KOPT-K1 (cell line): ENCODE measurements around the gene ATP10B.
"Not testable (repeated sequence)": the region's sequence is repeated elsewhere in the genome, so short reads cannot be mapped to it uniquely, and the experiment has no call there.

Source experiments
- H3K27ac ChIP-seq: fragments of 200-600 bp; sonication (generic); 2 replicates; pipeline ENCODE4 v1.5.1; 2016; ENCODE audit warnings: antibody characterized with exemption, mild to moderate bottlenecking, low read depth, low read length; ENCODE audit not compliant: poor library complexity, severe bottlenecking
- H3K36me3 ChIP-seq: fragments of 200-600 bp; sonication (generic); 2 replicates; pipeline ENCODE4 v1.5.1; 2017; ENCODE audit warnings: antibody characterized with exemption, mild to moderate bottlenecking, low read length, moderate library complexity; ENCODE audit not compliant: insufficient read depth
- H3K9me3 ChIP-seq: fragments of 200-600 bp; sonication (generic); 2 replicates; pipeline ENCODE4 v1.5.1; 2017; ENCODE audit warnings: antibody characterized with exemption, low read length, mild to moderate bottlenecking; ENCODE audit not compliant: insufficient read depth, poor library complexity, severe bottlenecking

Gene ATP10B

DNA sequence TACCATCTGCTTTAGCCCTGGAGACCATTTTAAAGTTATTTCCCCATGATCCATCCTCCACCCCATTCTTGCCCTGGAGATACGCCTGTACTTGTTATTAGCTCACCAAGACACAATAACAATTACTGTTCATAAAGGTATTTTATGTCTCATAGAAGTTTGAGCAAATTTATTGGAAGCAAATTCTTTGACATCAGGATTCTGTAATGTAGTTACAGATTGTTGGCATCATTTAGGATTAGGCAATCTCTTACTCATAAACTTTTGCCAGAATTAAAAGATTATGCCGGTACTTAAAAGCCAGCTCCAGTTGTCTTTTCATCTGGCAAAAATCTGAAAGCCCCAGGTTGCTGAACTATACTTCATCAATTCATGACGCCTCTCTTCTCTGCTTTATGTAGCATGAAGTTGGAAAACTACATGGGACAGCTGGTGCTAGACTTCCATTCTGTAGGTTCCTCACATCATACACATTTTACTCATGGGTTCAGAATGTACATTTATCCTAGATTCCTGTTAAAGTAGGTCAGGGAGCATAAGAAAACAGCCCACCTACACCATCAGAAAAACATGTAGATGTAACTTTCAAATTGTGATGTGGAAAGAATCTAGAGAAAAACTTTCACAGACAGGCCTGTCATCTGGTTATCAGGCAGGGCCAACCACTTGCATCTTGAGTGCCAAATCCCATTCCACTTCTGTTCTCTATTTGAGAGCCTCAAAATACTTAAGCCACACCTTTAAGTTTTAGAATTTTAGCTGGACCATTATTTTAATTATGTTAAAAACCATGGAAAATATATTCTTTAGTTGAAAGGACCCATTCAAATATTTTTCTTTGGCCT, 14.0 kb downstream of the ATP10B start:
- Histone ChIP-seq H3K27ac (no peak overlapping the region), H3K36me3 (no peaks in the 10 kb centered on the region), H3K9me3 (peaks cover 6% of the 10 kb centered on the region)

DNA sequence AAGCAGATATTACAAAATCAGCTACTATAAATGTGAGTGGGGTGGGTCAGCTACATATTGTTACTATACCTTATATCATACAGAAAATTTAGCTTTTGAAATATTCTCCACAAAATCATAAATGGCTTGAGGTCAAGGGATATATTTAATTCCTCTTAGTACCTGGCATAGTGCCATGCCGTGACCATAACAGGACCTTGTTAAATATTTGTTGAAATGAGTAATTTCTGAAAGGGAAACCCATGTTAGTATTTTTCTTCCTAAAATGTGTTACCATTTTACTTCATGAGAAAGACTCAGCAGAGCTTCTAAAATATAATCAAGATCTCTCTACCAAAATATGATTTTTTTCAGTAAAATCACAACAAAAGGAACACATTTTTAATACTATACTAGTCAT, 14.8 kb downstream of the ATP10B start:
- H3K9me3 ChIP-seq = peaks cover 12% of the 10 kb centered on the region
- no peaks in the 10 kb centered on the region for H3K36me3 ChIP-seq
- no peak overlapping the region for H3K27ac ChIP-seq

DNA sequence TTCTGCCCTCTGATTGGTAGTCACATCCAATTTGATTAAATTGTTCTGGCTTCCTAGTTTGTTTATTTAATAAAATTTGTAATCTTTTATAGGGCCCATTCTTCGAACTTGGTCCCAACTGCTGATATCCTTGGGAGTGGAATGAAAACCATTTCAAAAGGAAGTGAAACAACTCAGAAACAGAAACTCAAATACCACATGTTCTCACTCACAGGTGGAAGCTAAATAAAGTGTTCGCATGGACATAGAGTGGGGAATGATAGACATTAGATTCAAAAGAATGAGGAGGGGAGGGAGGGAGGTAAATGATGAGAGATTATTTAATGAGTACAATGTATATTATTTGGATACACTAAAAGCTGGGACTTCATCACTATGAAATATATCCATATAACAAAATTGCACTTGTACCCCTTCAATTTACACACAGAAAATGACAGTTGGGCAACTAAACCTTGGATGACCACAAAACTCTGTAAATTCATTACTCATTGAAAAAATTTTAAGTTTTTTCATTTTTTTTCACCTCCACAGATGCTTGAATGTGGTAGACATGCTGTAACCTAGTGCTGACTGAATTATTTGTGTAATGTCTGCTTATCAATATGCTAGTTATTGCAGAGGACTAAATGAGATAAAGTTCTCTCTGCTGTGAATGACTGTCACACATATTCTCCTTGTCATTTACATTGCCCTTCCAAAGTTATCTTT, 16.0 kb downstream of the ATP10B start:
- no peaks in the 10 kb centered on the region for H3K36me3 ChIP-seq
- H3K27ac ChIP-seq = no peak overlapping the region
- peaks cover 12% of the 10 kb centered on the region for H3K9me3 ChIP-seq

DNA sequence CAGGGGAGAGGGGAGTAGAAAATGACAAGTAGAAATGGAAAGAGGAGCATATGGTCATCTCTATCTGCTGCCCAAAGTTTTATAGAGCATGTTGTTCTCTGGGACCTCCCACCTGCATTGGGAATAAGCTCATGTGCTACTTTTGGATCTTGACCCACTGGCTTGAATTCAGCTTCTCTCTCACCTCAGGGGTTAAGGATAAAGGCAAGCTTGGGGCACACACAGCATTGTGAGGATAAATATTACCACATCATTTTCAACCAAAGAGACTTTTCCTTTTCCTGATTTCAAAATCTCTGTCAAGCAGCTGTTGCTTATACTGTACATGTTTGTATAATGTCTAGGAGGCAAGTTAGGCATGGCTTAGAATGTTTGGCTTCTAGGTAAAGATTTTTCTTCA, 16.6 kb downstream of the ATP10B start:
- no peaks in the 10 kb centered on the region for H3K36me3 ChIP-seq
- H3K27ac ChIP-seq = no peak overlapping the region
- H3K9me3 ChIP-seq = peaks cover 12% of the 10 kb centered on the region

DNA sequence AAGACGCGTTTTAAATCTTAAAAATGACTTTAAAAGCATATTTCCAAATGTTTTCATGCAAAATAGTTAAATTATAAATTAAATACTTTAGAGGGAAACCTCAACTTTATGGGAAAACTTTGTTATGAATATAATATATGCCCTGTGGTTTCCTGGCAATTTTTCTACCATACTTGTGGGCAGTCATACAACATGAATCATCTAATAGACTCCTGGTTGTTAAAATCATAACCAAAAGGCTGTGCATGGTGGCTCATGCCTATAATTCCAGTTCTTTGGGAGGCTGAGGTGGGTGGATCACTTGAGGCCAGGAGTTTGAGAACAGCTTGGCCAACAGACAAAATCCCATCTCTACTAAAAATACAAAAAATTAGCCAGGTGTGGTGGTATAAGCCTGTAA, 18.2 kb downstream of the ATP10B start:
- Histone ChIP-seq H3K36me3 (no peaks in the 10 kb centered on the region), H3K27ac (no peak overlapping the region), H3K9me3 (peaks cover 16% of the 10 kb centered on the region)

DNA sequence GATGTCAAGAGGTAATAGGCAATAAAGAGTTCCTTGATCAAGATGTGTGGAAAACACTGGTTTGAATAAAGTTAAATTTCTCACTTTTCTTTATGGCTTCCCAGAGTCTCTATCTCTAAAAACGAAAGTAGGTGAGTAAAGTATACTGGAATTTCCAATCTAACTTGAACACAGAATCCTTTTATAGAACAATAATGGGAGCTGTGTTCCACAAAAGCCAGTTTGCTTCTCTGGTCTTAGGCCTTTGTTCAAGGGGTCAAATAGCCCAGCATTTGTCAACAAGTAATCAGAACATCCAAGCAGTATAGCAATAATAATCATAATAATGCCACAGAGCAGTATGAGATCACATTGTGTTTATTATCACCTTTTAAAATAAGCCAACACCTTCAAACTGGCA, 20.2 kb downstream of the ATP10B start:
- Histone ChIP-seq H3K9me3 (peaks cover 16% of the 10 kb centered on the region), H3K27ac (no peak overlapping the region), H3K36me3 (no peaks in the 10 kb centered on the region)

DNA sequence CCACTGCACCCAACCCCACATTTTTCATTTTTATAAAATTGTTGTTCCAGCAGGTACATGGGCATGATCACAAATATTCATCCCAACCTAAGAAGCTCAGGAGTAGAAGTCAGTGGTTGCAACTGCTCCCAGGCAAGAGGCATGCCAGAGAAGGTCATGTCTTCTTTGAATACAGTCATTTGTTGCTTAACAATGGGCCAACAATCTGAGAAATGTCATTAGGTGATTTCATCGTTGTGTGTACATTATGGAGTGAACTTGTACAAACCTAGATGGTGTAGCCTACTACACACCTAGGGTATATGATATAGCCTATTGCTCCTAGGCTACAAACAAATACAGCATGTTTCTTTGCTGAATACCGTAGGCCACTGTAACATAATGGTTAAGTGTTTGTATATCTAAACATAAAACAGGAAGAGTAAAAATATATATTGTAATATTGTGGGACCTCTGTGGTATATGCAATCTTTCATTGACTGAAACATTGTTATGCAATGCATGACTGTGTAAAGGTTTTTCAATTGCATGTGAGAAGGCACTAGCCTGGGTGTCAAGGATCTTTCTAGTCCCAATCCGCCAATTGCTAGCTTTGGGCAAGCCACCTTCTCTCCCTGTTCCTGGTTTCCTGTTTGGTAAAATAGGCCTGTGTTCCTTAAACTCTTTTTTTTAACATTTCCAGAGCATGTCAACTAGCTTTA, 27.6 kb downstream of the ATP10B start:
- H3K27ac ChIP-seq = no peak overlapping the region
- peaks cover 20% of the 10 kb centered on the region for H3K9me3 ChIP-seq
- H3K36me3 ChIP-seq = no peaks in the 10 kb centered on the region

DNA sequence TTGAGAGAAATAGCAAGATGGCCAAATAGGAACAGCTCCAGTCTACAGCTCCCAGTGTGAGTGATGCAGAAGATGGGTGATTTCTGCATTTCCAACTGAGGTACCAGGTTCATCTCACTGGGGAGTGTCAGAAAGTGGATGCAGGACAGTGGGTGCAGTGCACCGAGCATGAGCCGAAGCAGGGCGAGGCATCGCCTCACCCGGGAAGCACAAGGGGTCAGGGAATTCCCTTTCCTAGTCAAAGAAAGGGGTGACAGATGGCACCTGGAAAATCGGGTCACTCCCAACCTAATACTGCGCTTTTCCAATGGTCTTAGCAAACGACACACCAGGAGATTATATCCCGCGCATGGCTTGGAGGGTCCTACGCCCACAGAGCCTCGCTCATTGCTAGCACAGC, 39.0 kb downstream of the ATP10B start:
- H3K36me3 ChIP-seq, H3K27ac ChIP-seq, H3K9me3 ChIP-seq: not testable (repeated sequence)

DNA sequence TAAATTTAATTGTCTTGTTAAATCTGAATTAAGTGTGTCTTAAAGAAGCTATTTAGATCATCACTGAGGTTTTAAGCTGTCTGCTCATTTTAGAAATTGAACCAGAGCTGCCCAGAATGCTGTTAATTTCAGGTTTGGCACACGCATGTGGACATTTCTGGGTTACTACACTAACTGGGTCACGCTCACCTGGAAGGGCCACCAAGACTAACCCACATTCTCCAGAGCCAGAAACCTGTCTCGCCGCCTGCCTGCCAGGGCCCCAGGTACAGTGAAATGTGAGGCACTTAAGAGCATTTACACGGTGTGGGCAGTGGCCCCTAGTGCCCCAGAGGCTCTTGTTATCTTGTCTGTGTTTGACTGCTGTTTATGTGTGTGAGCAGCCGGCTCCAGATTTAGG, 46.6 kb downstream of the ATP10B start:
- H3K27ac ChIP-seq = no peak overlapping the region

DNA sequence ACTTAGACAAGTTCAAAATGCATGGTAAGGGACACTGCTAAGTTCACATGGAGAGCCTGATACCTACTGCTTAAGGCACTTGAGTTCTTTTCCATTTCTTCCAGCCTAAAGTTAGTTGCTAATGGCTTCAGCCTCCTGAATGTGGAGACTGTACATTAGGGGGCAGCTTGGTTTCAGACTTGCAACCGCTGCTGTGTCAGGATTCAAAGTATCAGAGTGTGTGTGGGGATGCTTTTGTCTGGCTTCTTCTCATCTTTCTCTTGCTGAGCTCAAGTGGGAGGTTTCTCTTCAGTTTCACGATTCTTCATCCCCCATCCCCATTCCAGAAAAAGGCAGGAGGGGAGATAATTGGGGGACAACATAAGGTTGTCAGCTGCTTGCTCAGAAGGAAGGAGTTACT, 49.4 kb downstream of the ATP10B start:
- H3K36me3 ChIP-seq = no peaks in the 10 kb centered on the region
- no peak overlapping the region for H3K27ac ChIP-seq
- H3K9me3 ChIP-seq = no peaks in the 10 kb centered on the region

More for the DNA sequence above, 46.6 kb downstream of the ATP10B start:
- no peaks in the 10 kb centered on the region for H3K36me3 ChIP-seq
- no peaks in the 10 kb centered on the region for H3K9me3 ChIP-seq

DNA sequence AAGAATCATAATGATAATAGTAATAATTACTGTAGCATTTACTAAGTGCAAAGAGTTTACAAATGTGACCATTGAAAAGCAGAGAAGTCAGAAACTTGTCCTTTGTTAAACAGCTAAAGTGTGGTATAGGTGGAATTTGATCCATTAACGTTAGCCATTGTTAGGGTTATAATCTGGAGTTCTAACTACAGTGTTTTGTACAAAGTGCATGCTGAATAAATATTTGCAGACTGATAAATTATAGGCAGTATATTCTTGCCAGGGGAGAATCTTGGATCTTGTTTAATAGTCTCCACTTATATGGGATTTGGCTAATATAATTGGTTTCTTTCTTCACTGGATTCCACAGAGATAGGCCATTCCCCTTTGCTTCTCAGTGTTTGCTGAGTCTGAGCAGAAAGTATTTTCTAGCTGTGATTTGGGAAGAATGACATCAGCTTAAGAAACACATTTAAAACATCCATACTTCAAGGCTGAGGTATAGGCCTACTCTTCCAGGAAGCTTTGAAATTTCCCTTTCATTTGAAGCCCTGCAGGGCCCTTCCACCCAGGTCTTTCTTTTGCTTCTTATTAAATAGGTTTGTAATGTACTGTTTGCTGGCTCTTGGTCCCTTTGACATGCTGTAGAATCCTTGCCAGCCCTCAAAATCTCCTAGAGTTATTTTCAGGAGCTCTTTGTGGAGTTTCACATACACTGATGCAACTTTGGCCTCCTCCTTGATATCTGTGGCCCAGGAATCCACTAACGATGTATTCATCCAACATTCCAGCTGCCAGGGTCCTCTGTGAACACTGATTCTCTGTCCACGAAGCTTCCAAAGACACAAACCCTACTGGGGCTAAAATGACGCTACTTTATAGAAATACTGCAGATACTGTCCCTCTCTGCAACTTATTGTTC, 51.4 kb downstream of the ATP10B start:
- no peaks in the 10 kb centered on the region for H3K36me3 ChIP-seq
- H3K9me3 ChIP-seq = no peaks in the 10 kb centered on the region
- H3K27ac ChIP-seq = no peak overlapping the region

DNA sequence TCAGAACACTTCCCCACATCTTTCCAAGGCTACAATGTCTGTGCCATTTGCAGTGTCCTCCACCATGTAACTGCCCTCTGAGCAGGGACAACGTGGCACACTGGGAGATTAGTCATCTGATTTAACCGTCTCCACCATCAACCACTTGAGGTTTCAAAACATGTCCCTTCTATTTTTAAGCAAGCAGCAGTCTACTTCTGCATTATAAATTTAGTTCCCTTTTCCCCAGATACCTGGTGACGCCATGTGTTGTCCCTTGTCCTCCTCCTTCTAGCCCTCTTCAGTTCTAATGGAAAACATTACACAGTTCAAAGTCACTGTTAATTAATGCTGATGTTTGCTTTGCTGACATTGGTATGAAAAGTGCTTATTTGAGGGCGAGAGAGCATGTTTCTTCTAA, 52.8 kb downstream of the ATP10B start:
- Histone ChIP-seq H3K36me3 (no peaks in the 10 kb centered on the region), H3K27ac (no peak overlapping the region), H3K9me3 (no peaks in the 10 kb centered on the region)

DNA sequence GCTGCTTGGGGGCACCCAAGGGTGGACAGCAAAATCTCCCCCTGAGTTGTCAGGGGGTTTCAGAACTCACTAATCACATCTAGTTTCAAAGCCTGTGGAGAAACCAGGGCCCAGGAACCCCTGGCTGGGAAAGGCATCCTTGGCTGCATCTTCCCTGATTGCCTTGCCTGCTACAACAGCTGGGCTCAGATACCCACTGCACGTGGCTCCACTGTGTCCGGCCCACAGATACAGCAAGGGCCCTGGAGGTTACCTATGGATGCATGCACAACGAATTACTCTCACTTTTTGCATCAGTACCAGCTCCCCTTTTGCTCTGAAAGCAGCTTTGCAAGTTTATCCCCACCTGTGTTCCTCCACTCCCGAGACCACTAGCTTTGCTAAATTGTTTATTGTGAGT, 55.0 kb downstream of the ATP10B start:
- Histone ChIP-seq H3K36me3 (no peaks in the 10 kb centered on the region), H3K27ac (no peak overlapping the region), H3K9me3 (no peaks in the 10 kb centered on the region)

DNA sequence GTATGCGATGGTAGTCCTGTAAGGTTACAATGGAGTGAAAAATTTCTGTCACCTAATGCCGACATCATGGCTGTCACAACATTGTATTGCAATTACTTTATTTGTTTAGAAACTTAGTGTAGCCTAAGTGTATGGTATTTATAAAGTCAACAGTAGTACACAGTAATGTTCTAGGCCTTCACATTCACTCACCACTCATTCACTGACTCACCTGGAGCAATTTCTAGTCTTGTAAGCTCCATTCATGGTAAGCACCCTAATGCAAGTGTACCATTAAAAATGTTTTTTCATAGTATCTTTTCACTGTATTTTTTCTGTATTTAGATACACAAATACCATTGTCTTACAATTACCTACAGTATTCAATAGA, 58.5 kb downstream of the ATP10B start:
- Histone ChIP-seq H3K36me3 (no peaks in the 10 kb centered on the region), H3K9me3 (no peaks in the 10 kb centered on the region)

More for the DNA sequence above, 58.5 kb downstream of the ATP10B start:
- no peak overlapping the region for H3K27ac ChIP-seq
